ENCODE data around the gene RABGGTB.

DNA sequence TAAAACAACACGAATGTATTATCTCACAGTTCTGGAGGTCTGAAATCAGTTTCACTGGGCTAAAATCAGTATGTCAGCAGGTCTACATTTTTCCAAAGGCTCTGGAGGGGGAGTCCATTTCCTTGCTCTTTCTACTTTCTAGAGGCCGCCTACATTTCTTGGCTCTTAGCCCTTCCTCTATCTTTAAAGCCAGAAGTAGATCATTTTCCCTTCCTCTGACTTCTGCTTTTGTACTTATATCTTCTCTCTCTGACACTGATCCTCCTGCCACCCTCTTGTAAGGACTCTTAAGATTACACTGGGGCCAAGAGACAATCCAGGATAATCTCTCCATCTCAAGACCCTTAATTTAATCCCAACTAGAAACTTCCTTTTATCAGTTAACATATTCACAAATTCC is 52.0 kb downstream of the RABGGTB start:
- TF ChIP-seq EZH2 (IDR thresholded peaks at IDR 0.05; ENCODE audit: insufficient read depth, poor library complexity, severe bottlenecking) (no peak), EZH2phosphoT487 (IDR thresholded peaks at IDR 0.05; ENCODE audit: insufficient read depth, low read depth) (no peak)
